Fibroblast of pulmonary artery (primary cell): ENCODE measurements around the gene HMX2.

Experiments
- DNase-seq: peaks from one replicate; pipeline ENCODE4 v3.0.0-alpha.2; 2010; ENCODE audit warnings: low read depth
- H3K4me3 ChIP-seq: replicated peaks from 2 replicates; pipeline ENCODE4 v1.5.1; 2011; ENCODE audit warnings: low read depth, mild to moderate bottlenecking, control low read depth, low read length, moderate library complexity
- TF ChIP-seq, protein P1 (sequence below): IDR thresholded peaks from 2 replicates; pipeline ENCODE4 v1.5.1; 2011; ENCODE audit warnings: mild to moderate bottlenecking, control low read depth, low read length, inconsistent platforms; ENCODE audit errors: missing control alignments

Gene HMX2, protein sequence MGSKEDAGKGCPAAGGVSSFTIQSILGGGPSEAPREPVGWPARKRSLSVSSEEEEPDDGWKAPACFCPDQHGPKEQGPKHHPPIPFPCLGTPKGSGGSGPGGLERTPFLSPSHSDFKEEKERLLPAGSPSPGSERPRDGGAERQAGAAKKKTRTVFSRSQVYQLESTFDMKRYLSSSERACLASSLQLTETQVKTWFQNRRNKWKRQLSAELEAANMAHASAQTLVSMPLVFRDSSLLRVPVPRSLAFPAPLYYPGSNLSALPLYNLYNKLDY

DNA sequence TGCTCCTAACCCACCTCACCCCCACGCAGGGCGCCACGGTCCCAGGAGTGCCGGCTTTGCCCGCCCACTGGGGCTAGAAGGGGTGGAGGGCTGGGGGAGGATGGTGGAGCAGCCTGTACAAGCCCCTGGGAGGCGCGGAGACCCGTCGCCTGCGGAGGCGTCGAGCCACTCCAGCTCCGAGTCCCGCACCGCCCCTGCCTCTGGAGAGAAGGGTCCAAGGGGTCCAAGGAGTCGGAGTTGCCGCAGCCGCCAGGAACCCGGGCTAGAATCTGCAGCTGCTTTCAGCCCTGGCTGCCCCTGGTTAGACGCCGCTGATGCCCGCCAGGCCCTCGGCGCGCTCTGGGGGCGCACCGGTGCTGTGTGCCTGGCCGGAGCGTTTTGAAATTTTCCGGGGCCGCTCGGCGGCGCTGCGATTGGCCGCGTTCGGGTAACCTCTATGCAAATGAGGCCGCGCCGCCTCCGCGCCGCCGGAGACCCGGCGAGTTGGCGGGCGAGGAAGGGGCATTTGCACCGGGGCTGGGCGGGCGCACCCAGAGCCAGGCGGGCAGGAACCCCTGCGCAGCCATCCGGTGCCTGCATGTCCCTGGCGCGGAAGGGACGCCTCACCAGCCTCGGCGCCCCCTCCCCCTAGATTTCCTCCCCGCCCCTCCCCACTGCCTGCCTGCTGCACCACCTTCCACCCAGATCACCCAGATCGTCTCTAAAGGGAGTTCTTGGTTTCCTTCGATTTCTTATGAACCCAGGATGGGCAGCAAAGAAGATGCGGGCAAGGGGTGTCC is at the start of gene HMX2:
Gene HMX2 (plus strand): TSS at position 502 of the 779 bp plus-strand sequence. CDS start 243 bp downstream, at position 745.
- TF ChIP-seq, protein P1, sequence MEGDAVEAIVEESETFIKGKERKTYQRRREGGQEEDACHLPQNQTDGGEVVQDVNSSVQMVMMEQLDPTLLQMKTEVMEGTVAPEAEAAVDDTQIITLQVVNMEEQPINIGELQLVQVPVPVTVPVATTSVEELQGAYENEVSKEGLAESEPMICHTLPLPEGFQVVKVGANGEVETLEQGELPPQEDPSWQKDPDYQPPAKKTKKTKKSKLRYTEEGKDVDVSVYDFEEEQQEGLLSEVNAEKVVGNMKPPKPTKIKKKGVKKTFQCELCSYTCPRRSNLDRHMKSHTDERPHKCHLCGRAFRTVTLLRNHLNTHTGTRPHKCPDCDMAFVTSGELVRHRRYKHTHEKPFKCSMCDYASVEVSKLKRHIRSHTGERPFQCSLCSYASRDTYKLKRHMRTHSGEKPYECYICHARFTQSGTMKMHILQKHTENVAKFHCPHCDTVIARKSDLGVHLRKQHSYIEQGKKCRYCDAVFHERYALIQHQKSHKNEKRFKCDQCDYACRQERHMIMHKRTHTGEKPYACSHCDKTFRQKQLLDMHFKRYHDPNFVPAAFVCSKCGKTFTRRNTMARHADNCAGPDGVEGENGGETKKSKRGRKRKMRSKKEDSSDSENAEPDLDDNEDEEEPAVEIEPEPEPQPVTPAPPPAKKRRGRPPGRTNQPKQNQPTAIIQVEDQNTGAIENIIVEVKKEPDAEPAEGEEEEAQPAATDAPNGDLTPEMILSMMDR: no peak
- H3K4me3 ChIP-seq: no peak within 1 kb of the TSS
- no peak for DNase-seq

DNA sequence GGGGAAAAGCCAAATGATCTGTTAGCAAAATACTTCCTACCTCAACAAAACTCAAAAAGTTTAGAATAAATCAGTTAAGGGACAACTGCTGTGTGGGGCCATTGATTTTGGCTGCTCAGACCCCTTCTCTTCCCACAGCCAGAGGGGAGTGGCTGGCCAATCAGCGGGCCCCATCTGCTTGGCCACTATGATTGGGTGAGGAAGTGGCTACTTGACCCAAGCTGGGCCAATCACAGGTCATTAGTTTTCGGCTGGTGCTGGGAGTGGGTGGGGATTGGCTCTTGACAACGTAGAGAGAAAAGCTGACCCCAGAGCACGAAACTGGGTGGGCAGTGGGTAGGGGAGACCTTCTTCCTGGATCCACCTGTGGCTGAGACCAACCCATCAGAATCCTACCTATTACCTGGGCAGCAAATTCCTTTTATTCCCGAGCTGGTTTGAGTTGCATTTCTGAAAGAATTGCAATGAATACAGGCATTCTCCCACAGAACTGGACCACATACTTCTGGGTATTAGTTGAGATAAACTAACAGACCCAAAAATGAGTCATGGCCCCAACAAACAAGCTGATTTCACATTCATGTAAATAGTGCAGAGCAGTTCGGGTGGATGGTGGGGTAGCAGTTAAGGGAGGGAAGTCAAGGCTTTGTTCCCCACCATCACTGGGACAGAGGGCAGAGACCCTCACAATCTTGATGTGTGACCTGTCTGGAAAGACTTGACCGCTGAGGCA is 47.7 kb upstream of the HMX2 start:
- DNase-seq: no peak
- H3K4me3 ChIP-seq: no peak overlapping the region
- TF ChIP-seq, protein P1: no peak

DNA sequence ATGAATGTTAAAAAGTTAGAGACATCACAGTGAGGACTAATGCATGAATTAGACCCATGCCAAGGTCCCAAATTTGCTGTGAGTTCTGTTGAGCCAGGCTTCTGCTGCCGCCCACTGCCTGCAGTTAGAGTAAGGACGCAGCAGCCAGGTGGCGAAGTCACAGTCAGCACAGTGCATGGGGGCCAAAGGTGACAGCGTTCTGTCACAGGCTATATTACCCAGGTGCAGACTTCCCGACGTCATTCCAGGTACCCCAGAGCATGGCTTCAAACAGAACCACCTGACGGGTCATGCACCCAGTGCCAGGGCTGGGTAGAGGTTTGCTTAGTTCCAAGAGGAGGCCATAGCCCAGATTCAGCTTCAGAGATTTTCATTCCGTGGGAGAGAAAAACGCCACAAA is 46.1 kb upstream of the HMX2 start:
- no peak for DNase-seq
- H3K4me3 ChIP-seq: no peak overlapping the region
- TF ChIP-seq, protein P1: no peak

DNA sequence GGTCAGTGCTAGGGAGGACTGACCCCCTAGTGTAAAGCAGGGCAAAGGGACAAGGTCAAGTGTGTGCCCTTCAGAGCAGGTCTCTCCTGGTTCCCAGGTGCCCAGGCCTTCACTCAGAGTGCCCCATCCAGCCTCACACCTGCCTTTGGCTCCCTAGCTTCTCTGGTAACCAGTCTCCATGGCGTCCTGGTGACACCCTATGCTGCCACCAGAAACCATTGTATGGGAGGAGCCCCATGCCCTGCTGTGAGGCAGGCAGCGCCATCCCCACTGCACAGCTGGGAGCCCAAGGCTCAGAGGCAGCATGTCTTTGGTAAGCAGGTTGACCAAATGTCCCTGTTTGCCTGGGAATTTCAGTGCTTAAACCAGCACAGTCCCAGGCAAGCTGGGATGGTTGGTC is 45.3 kb upstream of the HMX2 start:
- H3K4me3 ChIP-seq: no peak overlapping the region
- TF ChIP-seq, protein P1: no peak
- DNase-seq: no peak

DNA sequence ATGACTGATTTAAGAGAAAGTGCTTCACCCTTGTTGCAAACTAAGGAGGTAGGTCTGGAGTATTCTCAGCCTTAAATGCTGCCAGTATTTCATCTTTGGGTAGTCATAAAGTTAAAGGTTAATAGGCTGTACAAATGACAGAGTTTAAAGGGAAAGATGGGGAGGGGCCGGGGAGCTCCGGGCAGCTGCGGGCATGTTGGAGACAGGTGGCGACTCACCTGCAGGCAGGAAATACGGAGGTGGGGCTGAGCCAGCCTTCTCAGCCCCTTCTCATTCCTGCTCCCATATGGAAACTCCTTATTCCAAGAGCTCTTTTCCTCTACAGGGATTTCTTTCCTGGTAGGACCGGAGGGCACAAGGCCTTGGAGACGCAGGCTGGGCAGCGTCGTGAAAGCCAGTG is 44.0 kb upstream of the HMX2 start:
- TF ChIP-seq, protein P1: no peak
- DNase-seq: no peak
- H3K4me3 ChIP-seq: no peak overlapping the region

DNA sequence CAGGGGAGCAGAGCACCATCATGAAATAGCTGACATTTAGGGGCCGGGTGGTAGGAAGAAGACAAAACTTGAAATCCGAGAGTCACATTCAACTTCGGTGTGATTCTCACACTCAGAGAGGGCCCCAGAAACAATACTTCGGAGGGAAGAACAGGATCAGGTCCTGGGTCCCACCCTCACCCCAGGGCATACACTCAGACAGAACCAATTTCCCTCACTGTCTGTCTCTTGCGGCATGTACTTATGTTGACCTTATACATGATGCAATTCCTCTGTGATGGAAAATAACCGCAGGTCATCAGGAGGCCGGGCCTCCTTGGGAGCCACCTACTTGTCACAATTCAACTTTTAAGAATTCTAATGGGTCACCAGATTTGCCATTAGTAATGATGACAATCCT is 38.5 kb upstream of the HMX2 start:
- no peak overlapping the region for H3K4me3 ChIP-seq
- TF ChIP-seq, protein P1: no peak
- DNase-seq: no peak
